Hepatocyte (in vitro differentiated cells): ENCODE data around the gene PKNOX2. TPM values are rescaled to one million over a fixed set of nuclear protein-coding genes. Genes with fewer than 3 reads are reported as not detected.

ENCODE experiments used
- DNase-seq: peaks from one replicate; pipeline ENCODE4 v3.0.0-alpha.2; 2016; ENCODE audit warnings: low spot score
- H2AFZ ChIP-seq: fragments of 200-600 bp; sonication (generic); 2 replicates; pipeline ENCODE4 v1.6.0; 2016; ENCODE audit warnings: antibody characterized with exemption, mild to moderate bottlenecking
- H3K27ac ChIP-seq: fragments of 200-600 bp; sonication (generic); 2 replicates; pipeline ENCODE4 v1.5.1; 2016; ENCODE audit warnings: mild to moderate bottlenecking
- H3K27me3 ChIP-seq: fragments of 200-600 bp; sonication (generic); 2 replicates; pipeline ENCODE4 v1.6.1; 2016
- H3K36me3 ChIP-seq: fragments of 200-600 bp; sonication (generic); replicated peaks from 2 replicates; pipeline ENCODE4 v1.5.1; 2016; ENCODE audit warnings: low read depth; ENCODE audit not compliant: insufficient read depth
- H3K4me1 ChIP-seq: fragments of 200-600 bp; sonication (generic); 2 replicates; pipeline ENCODE4 v1.5.1; 2016; ENCODE audit warnings: mild to moderate bottlenecking, moderate library complexity; ENCODE audit not compliant: insufficient read depth
- H3K4me2 ChIP-seq: fragments of 200-600 bp; sonication (generic); 2 replicates; pipeline ENCODE4 v1.6.0; 2016
- H3K4me3 ChIP-seq: fragments of 200-600 bp; sonication (generic); 2 replicates; pipeline ENCODE4 v1.5.1; 2016; ENCODE audit warnings: mild to moderate bottlenecking
- H3K79me2 ChIP-seq: fragments of 200-600 bp; sonication (generic); 2 replicates; pipeline ENCODE4 v1.6.0; 2017; ENCODE audit warnings: mild to moderate bottlenecking
- H3K9me2 ChIP-seq: fragments of 200-600 bp; sonication (generic); replicated peaks from 2 replicates; pipeline ENCODE4 v1.6.0; 2017; ENCODE audit warnings: mild to moderate bottlenecking; ENCODE audit not compliant: insufficient read depth
- H3K9me3 ChIP-seq: fragments of 200-600 bp; sonication (generic); 2 replicates; pipeline ENCODE4 v1.5.1; 2016; ENCODE audit warnings: low read depth, mild to moderate bottlenecking
- H4K20me1 ChIP-seq: fragments of 200-600 bp; sonication (generic); 2 replicates; pipeline ENCODE4 v1.6.0; 2016; ENCODE audit warnings: mild to moderate bottlenecking; ENCODE audit not compliant: insufficient read depth, poor library complexity, severe bottlenecking
- CTCF ChIP-seq: fragments of 200-600 bp; sonication (generic); IDR thresholded peaks from 2 replicates; pipeline ENCODE4 v1.5.1; 2016; ENCODE audit warnings: antibody characterized with exemption, mild to moderate bottlenecking; ENCODE audit not compliant: poor library complexity
- EZH2 ChIP-seq: fragments of 200-600 bp; sonication (generic); IDR thresholded peaks from 2 replicates; pipeline ENCODE4 v1.6.1; 2016; ENCODE audit warnings: antibody characterized with exemption, mild to moderate bottlenecking, borderline replicate concordance
- EZH2phosphoT487 ChIP-seq: fragments of 200-600 bp; sonication (generic); IDR thresholded peaks from one replicate; pipeline ENCODE4 v1.6.1; 2018; ENCODE audit warnings: antibody characterized with exemption, mild to moderate bottlenecking, low read depth, moderate library complexity; ENCODE audit not compliant: unreplicated experiment, severe bottlenecking
- WGBS: methylation state at CpG from one replicate; pipeline ENCODE4 v1.1.6; 2016; ENCODE audit warnings: low lambda C conversion rate; ENCODE audit errors: missing lambda C conversion rate; 5-methylcytosine and 5-hydroxymethylcytosine counted together
- polyA plus RNA-seq: library from polyadenylated mRNA; unstranded; fragments of >200 nt; fragmentation: Nextera tagmentation; extraction: Ambion mirVana; gene quantifications from 2 replicates; pipeline ENCODE4 v1.2.1, GENCODE V29; 2016
- total RNA-seq: library from RNA; depleted of rRNA; stranded (reverse); fragments of >200 nt; gene quantifications from 2 replicates; pipeline ENCODE4 v1.2.3, GENCODE V29; 2014

Gene PKNOX2
- total and polyA plus RNA-seq, 2 experiments from 2014 or later = 3.0 to 3.1 TPM

- H3K27me3 ChIP-seq = no peaks in the 10 kb centered on the region
- H3K9me2 ChIP-seq = no peaks in the 10 kb centered on the region
- WGBS = 97% methylated on average over 6 of the region's 6 CpGs
- H3K79me2 ChIP-seq = no peaks in the 10 kb centered on the region
- no peak overlapping the region for H3K4me2 ChIP-seq
- H3K27ac ChIP-seq = no peak overlapping the region
- no peaks in the 10 kb centered on the region for H3K36me3 ChIP-seq
- H2AFZ ChIP-seq = no peak overlapping the region
- no peak overlapping the region for H3K4me3 ChIP-seq
- H3K9me3 ChIP-seq = no peaks in the 10 kb centered on the region
- no peaks in the 10 kb centered on the region for H4K20me1 ChIP-seq
- no peak for TF ChIP-seq CTCF
- no peaks in the 10 kb centered on the region for H3K4me1 ChIP-seq
- DNase-seq = no peak
Measured at GRCh38 chr11:125351868-125352250, 187.3 kb downstream of the PKNOX2 start.

GRCh38 chr11:125356797-125357196 lies 192.2 kb downstream of the PKNOX2 start:
- Histone ChIP-seq H2AFZ (no peak overlapping the region), H4K20me1 (no peaks in the 10 kb centered on the region), H3K4me2 (no peak overlapping the region), H3K79me2 (no peaks in the 10 kb centered on the region), H3K4me3 (no peak overlapping the region), H3K9me2 (no peaks in the 10 kb centered on the region), H3K27me3 (no peaks in the 10 kb centered on the region), H3K36me3 (no peaks in the 10 kb centered on the region), H3K4me1 (no peaks in the 10 kb centered on the region), H3K27ac (no peak overlapping the region), H3K9me3 (no peaks in the 10 kb centered on the region)
- 75% methylated on average over 2 of the region's 2 CpGs for WGBS
- no peak for DNase-seq
- no peak for TF ChIP-seq EZH2
- no peak for TF ChIP-seq EZH2phosphoT487
- no peak for TF ChIP-seq CTCF

GRCh38 chr11:125357551-125357950 lies 193.0 kb downstream of the PKNOX2 start:
- Histone ChIP-seq H3K4me3 (no peak overlapping the region), H3K79me2 (no peaks in the 10 kb centered on the region), H3K9me2 (no peaks in the 10 kb centered on the region), H3K27ac (no peak overlapping the region), H3K27me3 (no peaks in the 10 kb centered on the region), H3K4me2 (no peak overlapping the region), H2AFZ (no peak overlapping the region), H4K20me1 (no peaks in the 10 kb centered on the region), H3K9me3 (no peaks in the 10 kb centered on the region), H3K4me1 (no peaks in the 10 kb centered on the region), H3K36me3 (no peaks in the 10 kb centered on the region)
- no peak for DNase-seq
- TF ChIP-seq CTCF (no peak), EZH2phosphoT487 (no peak), EZH2 (no peak)
- 93% methylated on average over 8 of the region's 8 CpGs for WGBS

DNA sequence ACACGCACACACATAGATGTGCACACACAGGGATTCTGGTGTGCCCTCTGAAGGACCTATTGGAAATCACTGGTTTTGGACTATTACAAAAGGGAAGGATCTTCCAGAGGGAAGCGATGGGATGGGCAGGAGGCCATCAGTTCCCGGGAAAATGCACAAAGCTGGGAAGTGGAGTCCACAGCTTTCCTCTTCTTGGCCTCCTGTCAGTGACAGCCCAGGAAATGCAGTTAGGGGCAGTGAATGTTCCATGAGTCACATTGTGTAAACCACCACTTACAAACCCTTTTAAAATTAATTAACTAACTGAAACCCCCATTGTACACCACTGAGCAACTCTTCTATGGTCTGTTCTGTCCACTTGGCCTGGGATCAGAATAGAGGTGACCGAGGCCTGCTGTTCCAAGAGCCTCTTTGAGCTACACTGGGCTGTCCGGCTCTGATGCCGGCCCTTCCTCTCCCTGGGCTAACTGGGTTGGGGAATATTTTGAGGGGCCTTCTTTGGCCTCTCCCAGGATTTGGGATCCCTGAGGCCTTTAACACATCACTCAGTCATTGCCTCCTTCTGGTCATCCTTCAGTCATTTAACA lies 193.8 kb downstream of the PKNOX2 start:
- no peaks in the 10 kb centered on the region for H4K20me1 ChIP-seq
- no peak overlapping the region for H2AFZ ChIP-seq
- TF ChIP-seq EZH2 (no peak), CTCF (no peak), EZH2phosphoT487 (no peak)
- DNase-seq = no peak
- no peak overlapping the region for H3K4me2 ChIP-seq
- H3K79me2 ChIP-seq = no peaks in the 10 kb centered on the region
- 97% methylated on average over 6 of the region's 6 CpGs for WGBS
- H3K27ac ChIP-seq = no peak overlapping the region
- H3K4me1 ChIP-seq = no peaks in the 10 kb centered on the region
- H3K4me3 ChIP-seq = no peak overlapping the region
- H3K36me3 ChIP-seq = no peaks in the 10 kb centered on the region
- H3K9me3 ChIP-seq = no peaks in the 10 kb centered on the region
- no peaks in the 10 kb centered on the region for H3K9me2 ChIP-seq
- H3K27me3 ChIP-seq = no peaks in the 10 kb centered on the region
